Trophoblast cell (in vitro differentiated cells and primary cell): ENCODE data around the gene MED13L.

Experiments
- DNase-seq, 2 donors: peaks; one replicate each; pipeline ENCODE4 v3.0.0-alpha.2; 2016
- H2AFZ ChIP-seq: 2 replicates; pipeline ENCODE4 v1.6.1; 2013; ENCODE audit warnings: low read length, moderate library complexity, mild to moderate bottlenecking; ENCODE audit not compliant: insufficient read depth, poor library complexity
- H2AK5ac ChIP-seq: 2 replicates; pipeline ENCODE4 v1.6.1; 2013; ENCODE audit warnings: mild to moderate bottlenecking, low read length
- H2BK120ac ChIP-seq: 2 replicates; pipeline ENCODE4 v1.6.1; 2013; ENCODE audit warnings: low read length, mild to moderate bottlenecking, moderate library complexity; ENCODE audit not compliant: insufficient read depth, poor library complexity
- H2BK12ac ChIP-seq: 2 replicates; pipeline ENCODE4 v1.6.1; 2013; ENCODE audit warnings: mild to moderate bottlenecking, low read length, moderate library complexity
- H2BK5ac ChIP-seq: 2 replicates; pipeline ENCODE4 v1.6.1; 2013; ENCODE audit warnings: low read length, low read depth, moderate library complexity, mild to moderate bottlenecking; ENCODE audit not compliant: poor library complexity
- H3K14ac ChIP-seq: 2 replicates; pipeline ENCODE4 v1.6.1; 2013; ENCODE audit warnings: mild to moderate bottlenecking, low read length
- H3K18ac ChIP-seq: 2 replicates; pipeline ENCODE4 v1.6.1; 2013; ENCODE audit warnings: mild to moderate bottlenecking, low read length
- H3K23ac ChIP-seq: 2 replicates; pipeline ENCODE4 v1.6.1; 2013; ENCODE audit warnings: low read length
- H3K27ac ChIP-seq: 2 replicates; pipeline ENCODE4 v1.5.1; 2013; ENCODE audit warnings: low read depth, mild to moderate bottlenecking, inconsistent platforms, low read length, moderate library complexity
- H3K27me3 ChIP-seq: 2 replicates; pipeline ENCODE4 v1.6.1; 2013; ENCODE audit warnings: inconsistent platforms, mild to moderate bottlenecking, low read length, moderate library complexity; ENCODE audit not compliant: insufficient read depth
- H3K36me3 ChIP-seq, 2 experiments: 1 replicate in 1 of 2; 2 replicates in 1 of 2; pipeline ENCODE4 v1.6.1; 2013; ENCODE audit warnings: low read length in 2 of 2, mild to moderate bottlenecking in 2 of 2, moderate library complexity in 1 of 2; ENCODE audit not compliant: insufficient read depth in 2 of 2, control insufficient read depth in 1 of 2
- H3K4ac ChIP-seq: 2 replicates; pipeline ENCODE4 v1.6.1; 2013; ENCODE audit warnings: low read depth, mild to moderate bottlenecking, low read length, moderate library complexity
- H3K4me1 ChIP-seq, 2 experiments: 1 replicate in 1 of 2; 2 replicates in 1 of 2; pipeline ENCODE4 v1.6.1; 2013; ENCODE audit warnings: low read length in 2 of 2, mild to moderate bottlenecking in 2 of 2, moderate library complexity in 1 of 2; ENCODE audit not compliant: insufficient read depth in 2 of 2, control insufficient read depth in 1 of 2
- H3K4me2 ChIP-seq: 2 replicates; pipeline ENCODE4 v1.6.1; 2013; ENCODE audit warnings: inconsistent platforms, mild to moderate bottlenecking, low read length, moderate library complexity
- H3K4me3 ChIP-seq: 2 replicates; pipeline ENCODE4 v1.5.1; 2013; ENCODE audit warnings: mild to moderate bottlenecking, low read depth, low read length, inconsistent platforms
- H3K79me1 ChIP-seq: one replicate; pipeline ENCODE4 v1.6.1; 2013; ENCODE audit warnings: low read length
- H3K79me2 ChIP-seq: 2 replicates; pipeline ENCODE4 v1.6.1; 2013; ENCODE audit warnings: low read length, mild to moderate bottlenecking; ENCODE audit not compliant: control insufficient read depth, insufficient read depth, poor library complexity
- H3K9ac ChIP-seq: 2 replicates; pipeline ENCODE4 v1.6.1; 2013; ENCODE audit warnings: mild to moderate bottlenecking, low read length
- H3K9me3 ChIP-seq: 2 replicates; pipeline ENCODE4 v1.6.1; 2013; ENCODE audit warnings: low read depth, mild to moderate bottlenecking, control low read depth, inconsistent platforms, low read length; ENCODE audit not compliant: insufficient read depth
- H4K12ac ChIP-seq: 2 replicates; pipeline ENCODE4 v1.6.1; 2013; ENCODE audit warnings: low read depth, mild to moderate bottlenecking, low read length, moderate library complexity
- H4K8ac ChIP-seq: 2 replicates; pipeline ENCODE4 v1.6.1; 2013; ENCODE audit warnings: low read depth, mild to moderate bottlenecking, low read length, moderate library complexity
- H4K91ac ChIP-seq: one replicate; pipeline ENCODE4 v1.6.1; 2013; ENCODE audit warnings: low read depth, mild to moderate bottlenecking, low read length, moderate library complexity
- WGBS: extraction: QIAGEN DNeasy Blood & Tissue Kit; methylation state at CpG from one replicate; pipeline ENCODE4 v1.1.7; 2013; ENCODE audit warnings: missing lambda C conversion rate; ENCODE audit not compliant: insufficient read length, insufficient coverage; ENCODE audit errors: extremely low coverage; 5-methylcytosine and 5-hydroxymethylcytosine counted together

The MED13L gene

DNA sequence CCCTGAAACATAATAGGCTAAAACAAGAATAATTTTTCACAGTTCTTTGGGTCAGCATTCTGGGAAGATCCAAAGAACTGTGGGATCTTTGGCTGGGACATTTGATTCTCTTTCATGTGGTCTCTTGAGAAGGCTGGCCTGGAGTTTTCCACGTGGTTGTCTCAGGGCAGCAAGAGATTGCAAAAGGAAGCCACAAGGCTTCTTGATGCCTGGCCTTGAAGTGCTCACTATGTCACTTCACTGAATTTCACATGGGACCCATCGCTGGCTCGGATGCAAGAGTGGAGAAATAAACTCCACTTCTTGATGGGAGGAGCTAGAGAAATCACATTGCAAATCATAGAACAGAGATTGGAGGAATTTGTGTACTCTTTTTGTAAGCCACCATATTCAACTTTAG, 343.4 kb downstream of the MED13L start:
- peaks cover 0 to 2% of the 10 kb centered on the region in 2 experiments for H3K4me1 ChIP-seq
- H2AK5ac ChIP-seq: no peak overlapping the region
- H3K14ac ChIP-seq: no peak overlapping the region
- no peak overlapping the region for H4K12ac ChIP-seq
- no peak overlapping the region for H2BK120ac ChIP-seq
- no peaks in the 10 kb centered on the region for H3K36me3 ChIP-seq
- H3K79me2 ChIP-seq: no peaks in the 10 kb centered on the region
- H3K4ac ChIP-seq: no peak overlapping the region
- no peak overlapping the region for H3K18ac ChIP-seq
- H3K27me3 ChIP-seq: no peaks in the 10 kb centered on the region
- H4K8ac ChIP-seq: no peak overlapping the region
- H3K9me3 ChIP-seq: no peaks in the 10 kb centered on the region
- H2BK12ac ChIP-seq: no peak overlapping the region
- H3K4me3 ChIP-seq: no peak overlapping the region
- H3K23ac ChIP-seq: no peak overlapping the region
- H3K4me2 ChIP-seq: no peak overlapping the region
- no peak overlapping the region for H3K9ac ChIP-seq
- WGBS: no CpG with 5 or more reads among the region's 3 CpGs
- no peaks in the 10 kb centered on the region for H3K79me1 ChIP-seq
- no peak overlapping the region for H3K27ac ChIP-seq
- no peak for DNase-seq
- no peak overlapping the region for H4K91ac ChIP-seq
- H2AFZ ChIP-seq: no peak overlapping the region
- H2BK5ac ChIP-seq: no peak overlapping the region

DNA sequence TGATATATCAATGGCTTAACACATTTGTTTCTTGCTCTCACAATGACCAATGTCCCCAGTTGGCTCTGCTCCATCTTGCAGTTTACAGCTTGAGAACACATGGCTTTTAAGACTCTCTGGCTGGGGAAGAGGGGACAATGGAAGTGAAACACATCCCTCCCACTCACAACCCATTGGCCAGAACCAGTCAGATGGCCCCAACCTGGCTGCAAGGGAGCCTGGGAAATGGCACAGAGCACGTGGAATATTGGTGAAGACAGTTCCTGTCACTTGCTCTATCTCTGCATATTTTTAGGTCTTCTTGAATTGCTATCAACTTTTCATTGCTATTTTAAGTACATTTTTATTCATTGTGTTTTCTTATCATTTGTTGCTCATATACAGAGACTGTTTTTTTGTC, 345.4 kb downstream of the MED13L start:
- Histone ChIP-seq H4K91ac (no peak overlapping the region), H3K14ac (no peak overlapping the region), H4K12ac (no peak overlapping the region), H2AK5ac (no peak overlapping the region), H3K27me3 (no peaks in the 10 kb centered on the region), H3K79me2 (no peaks in the 10 kb centered on the region), H2BK120ac (no peak overlapping the region), H3K23ac (no peak overlapping the region), H4K8ac (no peak overlapping the region), H3K4me3 (no peak overlapping the region), H2AFZ (no peak overlapping the region), H3K27ac (no peak overlapping the region), H2BK12ac (no peak overlapping the region), H3K9ac (no peak overlapping the region), H3K79me1 (no peaks in the 10 kb centered on the region), H2BK5ac (no peak overlapping the region), H3K18ac (no peak overlapping the region), H3K4me1 (peaks cover 0 to 2% of the 10 kb centered on the region in 2 experiments), H3K36me3 (no peaks in the 10 kb centered on the region), H3K4me2 (no peak overlapping the region), H3K9me3 (no peaks in the 10 kb centered on the region), H3K4ac (no peak overlapping the region)
- WGBS: no CpG with 5 or more reads among the region's 1 CpG
- no peak for DNase-seq

DNA sequence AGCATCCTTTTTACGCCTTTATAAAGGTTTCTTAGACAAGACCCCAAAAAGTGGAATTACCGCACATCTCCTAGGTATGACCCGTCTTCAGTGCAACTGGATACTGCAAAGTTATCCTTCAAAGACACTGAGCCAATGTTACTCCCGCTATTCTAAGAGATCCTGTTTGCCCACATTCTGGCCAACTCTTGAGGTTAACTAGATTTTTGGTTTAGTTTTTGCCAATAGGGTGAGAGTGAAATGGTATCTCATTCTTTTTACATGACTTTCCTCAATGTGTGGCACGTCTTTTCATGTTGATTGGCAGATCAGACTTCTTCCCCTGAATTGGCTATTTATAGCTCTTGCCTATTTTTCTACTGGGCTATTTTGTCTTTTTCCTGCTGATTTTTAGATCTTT, 347.2 kb downstream of the MED13L start:
- Histone ChIP-seq H3K79me2 (no peaks in the 10 kb centered on the region), H3K27me3 (no peaks in the 10 kb centered on the region), H2BK12ac (no peak overlapping the region), H3K79me1 (no peaks in the 10 kb centered on the region), H3K9me3 (no peaks in the 10 kb centered on the region), H4K91ac (no peak overlapping the region), H4K12ac (no peak overlapping the region), H3K4me3 (no peak overlapping the region), H3K14ac (no peak overlapping the region), H3K27ac (no peak overlapping the region), H3K9ac (no peak overlapping the region), H3K4me1 (no peaks in the 10 kb centered on the region), H3K36me3 (no peaks in the 10 kb centered on the region), H2AFZ (no peak overlapping the region), H3K18ac (no peak overlapping the region), H2BK120ac (no peak overlapping the region), H3K23ac (no peak overlapping the region), H3K4ac (no peak overlapping the region), H2BK5ac (no peak overlapping the region), H4K8ac (no peak overlapping the region), H2AK5ac (no peak overlapping the region), H3K4me2 (no peak overlapping the region)
- no CpG with 5 or more reads among the region's 5 CpGs for WGBS
- peak; percentile 44 to 75 for DNase-seq

DNA sequence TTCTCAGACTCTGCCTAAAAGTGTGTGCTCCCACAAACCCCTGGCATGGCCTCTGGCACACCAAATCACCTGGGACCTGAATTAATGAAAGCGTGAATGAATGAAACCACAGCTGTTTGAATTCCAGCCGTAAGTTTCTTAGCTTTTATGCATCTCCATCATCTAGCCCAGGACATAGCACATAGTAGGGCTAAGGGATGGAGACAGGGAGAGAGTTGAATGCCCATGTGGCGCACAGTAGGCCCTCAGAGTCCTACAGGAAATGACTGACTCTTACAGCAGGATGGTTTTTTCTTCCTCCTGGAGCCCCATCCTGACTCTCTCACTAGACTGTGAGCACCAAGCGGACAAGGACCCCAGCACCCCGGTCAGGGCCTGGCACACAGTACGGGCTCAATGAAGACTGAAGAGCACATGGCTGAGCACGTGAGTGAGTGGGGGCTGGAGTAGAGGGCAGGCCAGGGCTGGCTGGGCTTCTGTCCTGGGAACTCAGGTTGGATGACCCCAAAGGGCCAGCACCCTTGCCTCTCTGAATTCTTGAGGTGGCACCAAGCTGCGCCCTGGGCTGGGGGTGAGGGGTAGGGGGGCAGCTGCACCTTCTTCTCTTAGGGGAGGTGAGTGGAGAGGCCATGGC, 351.3 kb downstream of the MED13L start:
- no peaks in the 10 kb centered on the region for H3K36me3 ChIP-seq
- WGBS: no CpG with 5 or more reads among the region's 8 CpGs
- no peak overlapping the region for H2BK5ac ChIP-seq
- no peaks in the 10 kb centered on the region for H3K27me3 ChIP-seq
- DNase-seq: no peak
- H3K4me2 ChIP-seq: no peak overlapping the region
- H3K79me2 ChIP-seq: no peaks in the 10 kb centered on the region
- no peak overlapping the region for H2BK120ac ChIP-seq
- H4K8ac ChIP-seq: no peak overlapping the region
- H3K23ac ChIP-seq: no peak overlapping the region
- no peak overlapping the region for H2AFZ ChIP-seq
- H4K12ac ChIP-seq: no peak overlapping the region
- H3K18ac ChIP-seq: no peak overlapping the region
- H3K4me3 ChIP-seq: no peak overlapping the region
- H3K27ac ChIP-seq: no peak overlapping the region
- no peak overlapping the region for H2AK5ac ChIP-seq
- no peak overlapping the region for H3K4ac ChIP-seq
- H3K14ac ChIP-seq: no peak overlapping the region
- H3K9me3 ChIP-seq: peaks cover 3% of the 10 kb centered on the region
- no peaks in the 10 kb centered on the region for H3K79me1 ChIP-seq
- no peaks in the 10 kb centered on the region for H3K4me1 ChIP-seq
- no peak overlapping the region for H3K9ac ChIP-seq
- H2BK12ac ChIP-seq: no peak overlapping the region
- no peak overlapping the region for H4K91ac ChIP-seq
